GM12891 (cell line): Measurements from ENCODE around the gene PLEKHA8.
"Not testable (repeated sequence)": the region's sequence is repeated elsewhere in the genome, so short reads cannot be mapped to it uniquely, and the experiment has no call there.

Source experiments
- DNase-seq: peaks from one replicate; pipeline ENCODE4 v3.0.0; 2011; ENCODE audit warnings: low spot score; ENCODE audit not compliant: insufficient read length
- FAIRE-seq: peaks from 2 replicates; lab custom pipeline; 2011; peaks lifted over from hg19 to GRCh38; lab: Jason Lieb, UNC
- PAX5 ChIP-seq: IDR thresholded peaks from 2 replicates; pipeline ENCODE4 v1.6.1; 2011; ENCODE audit warnings: low read length, moderate library complexity, mild to moderate bottlenecking; ENCODE audit not compliant: insufficient read depth, severe bottlenecking
- POLR2A ChIP-seq: IDR thresholded peaks from 2 replicates; pipeline ENCODE4 v1.6.1; 2011; ENCODE audit warnings: low read depth, low read length, control low read depth
- POLR2AphosphoS5 ChIP-seq: IDR thresholded peaks from 2 replicates; pipeline ENCODE4 v1.6.1; 2011; ENCODE audit warnings: low read depth, low read length, control low read depth
- POU2F2 ChIP-seq: IDR thresholded peaks from 2 replicates; pipeline ENCODE4 v1.6.1; 2011; ENCODE audit warnings: low read depth, mild to moderate bottlenecking, control low read depth, low read length, moderate library complexity
- SPI1 ChIP-seq: IDR thresholded peaks from 2 replicates; pipeline ENCODE4 v1.6.1; 2011; ENCODE audit warnings: low read depth, low read length, control low read depth
- TAF1 ChIP-seq: IDR thresholded peaks from 2 replicates; pipeline ENCODE4 v1.6.1; 2011; ENCODE audit warnings: low read depth, low read length, control low read depth

The PLEKHA8 gene

GRCh38 chr7:30091491-30091912 lies 63.3 kb downstream of the PLEKHA8 start:
- no peak for TF ChIP-seq SPI1
- no peak for TF ChIP-seq TAF1
- TF ChIP-seq POLR2AphosphoS5: no peak
- TF ChIP-seq POU2F2: no peak
- no peak for TF ChIP-seq PAX5
- TF ChIP-seq POLR2A: no peak
- no peak for DNase-seq
- no peak for FAIRE-seq

- DNase-seq: no peak
- FAIRE-seq: no peak
- TF ChIP-seq TAF1: no peak
- no peak for TF ChIP-seq POLR2A
- no peak for TF ChIP-seq PAX5
- no peak for TF ChIP-seq POLR2AphosphoS5
- TF ChIP-seq POU2F2: no peak
- no peak for TF ChIP-seq SPI1
These were observed 63.8 kb downstream of the PLEKHA8 start for GRCh38 chr7:30091987-30092386.

- FAIRE-seq (no peak), DNase-seq (no peak)
- TF ChIP-seq TAF1 (no peak), SPI1 (no peak), POU2F2 (no peak), POLR2A (no peak)
These were observed 65.3 kb downstream of the PLEKHA8 start for GRCh38 chr7:30093420-30093952.

- not testable (repeated sequence) for FAIRE-seq, DNase-seq
These were observed 70.4 kb downstream of the PLEKHA8 start for GRCh38 chr7:30098599-30098998.

GRCh38 chr7:30102281-30102680 lies 74.1 kb downstream of the PLEKHA8 start:
- no peak for DNase-seq
- TF ChIP-seq POLR2AphosphoS5: no peak
- TF ChIP-seq PAX5: no peak
- no peak for TF ChIP-seq POU2F2
- TF ChIP-seq SPI1: no peak
- TF ChIP-seq POLR2A: no peak
- no peak for TF ChIP-seq TAF1
- FAIRE-seq: no peak

GRCh38 chr7:30104157-30104556 lies 75.9 kb downstream of the PLEKHA8 start:
- DNase-seq: no peak
- no peak for FAIRE-seq
- no peak for TF ChIP-seq POU2F2
- TF ChIP-seq TAF1: no peak
- no peak for TF ChIP-seq SPI1
- no peak for TF ChIP-seq PAX5
- no peak for TF ChIP-seq POLR2AphosphoS5

GRCh38 chr7:30112103-30112713 lies 84.0 kb downstream of the PLEKHA8 start:
- no peak for DNase-seq
- no peak for FAIRE-seq
- TF ChIP-seq POLR2AphosphoS5 (no peak), TAF1 (no peak), PAX5 (no peak), POU2F2 (no peak), POLR2A (no peak), SPI1 (no peak)

- TF ChIP-seq POU2F2 (no peak), POLR2AphosphoS5 (no peak), PAX5 (no peak), TAF1 (no peak), SPI1 (no peak)
- no peak for FAIRE-seq
- no peak for DNase-seq
These were observed 84.9 kb downstream of the PLEKHA8 start for GRCh38 chr7:30113144-30113543.

- DNase-seq: no peak
- TF ChIP-seq SPI1 (peak; percentile 61), POLR2A (no peak)
- no peak for FAIRE-seq
These were observed 86.5 kb downstream of the PLEKHA8 start for GRCh38 chr7:30114536-30115238.
